Measurements from ENCODE around the gene PRXL2B.

PRXL2B gene

GRCh38 chr1:2557482-2558400 is 28.8 kb upstream of the PRXL2B start:
- Mint-ChIP-seq H3K36me3 (peaks cover 52% of the 10 kb centered on the region), H3K27me3 (no peaks in the 10 kb centered on the region), H3K9me3 (no peaks in the 10 kb centered on the region), H3K4me3 (peak overlapping the region; percentile 98), H3K27ac (peak overlapping the region; percentile 99), H3K4me1 (peaks cover 66% of the 10 kb centered on the region)
- no peak for ATAC-seq

DNA sequence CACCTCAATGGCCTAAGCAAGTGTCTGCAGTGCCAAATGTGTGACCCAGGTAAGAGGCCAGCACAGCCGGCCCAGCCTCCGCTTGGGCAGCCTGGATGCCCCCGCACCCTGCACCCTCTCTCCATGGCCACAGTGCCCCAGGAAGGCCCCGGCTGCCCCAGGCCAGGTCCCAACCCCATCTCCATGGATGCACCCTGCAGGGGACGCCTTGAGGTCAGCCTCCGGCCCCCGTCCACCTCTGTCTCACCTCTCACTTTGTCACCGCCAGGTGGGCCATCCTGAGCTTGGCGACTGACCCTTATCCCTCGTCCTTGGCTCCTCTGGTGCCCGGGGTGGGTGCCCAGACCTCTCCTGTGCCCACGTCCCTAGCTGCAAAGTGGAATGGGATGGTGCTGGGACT is 28.2 kb upstream of the PRXL2B start:
- Mint-ChIP-seq H3K27me3 (no peaks in the 10 kb centered on the region), H3K27ac (peak overlapping the region; percentile 99), H3K9me3 (no peaks in the 10 kb centered on the region), H3K4me3 (peak overlapping the region; percentile 98), H3K36me3 (peaks cover 57% of the 10 kb centered on the region), H3K4me1 (peaks cover 69% of the 10 kb centered on the region)
- no peak for ATAC-seq

GRCh38 chr1:2558861-2559260 is 27.7 kb upstream of the PRXL2B start:
- Mint-ChIP-seq H3K9me3 (no peaks in the 10 kb centered on the region), H3K4me3 (peak overlapping the region; percentile 79), H3K36me3 (peaks cover 55% of the 10 kb centered on the region), H3K27me3 (no peaks in the 10 kb centered on the region), H3K27ac (peak overlapping the region; percentile 99), H3K4me1 (peaks cover 68% of the 10 kb centered on the region)
- no peak for ATAC-seq

DNA sequence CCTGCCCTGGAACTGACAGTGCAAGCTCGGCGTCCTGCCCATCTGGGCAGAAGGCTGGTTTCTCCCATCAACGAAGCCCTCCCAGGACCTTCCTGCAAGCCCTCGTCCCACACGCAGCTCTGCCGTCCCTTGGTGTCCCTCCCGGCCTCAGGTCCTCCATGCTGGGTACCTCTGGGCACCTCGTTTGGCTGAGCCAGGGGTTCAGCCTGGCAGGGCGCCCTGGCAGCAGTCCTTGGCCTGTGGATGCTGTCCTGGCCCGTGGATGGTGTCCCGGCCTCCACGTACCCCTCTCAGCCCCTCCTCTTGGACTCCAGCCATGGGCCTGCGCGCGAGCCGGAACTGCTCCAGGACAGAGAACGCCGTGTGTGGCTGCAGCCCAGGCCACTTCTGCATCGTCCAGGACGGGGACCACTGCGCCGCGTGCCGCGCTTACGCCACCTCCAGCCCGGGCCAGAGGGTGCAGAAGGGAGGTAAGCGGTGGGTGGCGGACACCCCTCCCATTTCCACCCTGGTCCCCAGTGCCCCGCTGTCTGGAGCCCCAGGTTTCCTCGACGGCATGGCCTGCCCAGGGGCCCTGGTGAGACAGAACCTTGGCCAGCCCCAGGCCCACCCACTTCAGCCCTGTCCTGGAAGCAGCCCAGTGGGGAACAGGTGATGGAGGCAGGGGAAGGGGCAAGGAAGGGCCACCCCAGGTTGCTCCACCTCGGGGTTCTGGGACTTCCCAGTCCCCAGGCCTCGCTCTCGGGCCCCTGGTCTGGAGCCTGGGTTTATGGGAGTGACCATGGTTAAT is 26.9 kb upstream of the PRXL2B start:
- Mint-ChIP-seq H3K27ac (peak overlapping the region; percentile 35), H3K4me3 (peak overlapping the region; percentile 18)
- no peak for ATAC-seq

GRCh38 chr1:2560299-2561073 is 26.1 kb upstream of the PRXL2B start:
- no peak overlapping the region for H3K4me3 Mint-ChIP-seq
- no peaks in the 10 kb centered on the region for H3K9me3 Mint-ChIP-seq
- peak overlapping the region; percentile 75 for H3K27ac Mint-ChIP-seq
- peaks cover 68% of the 10 kb centered on the region for H3K4me1 Mint-ChIP-seq
- no peaks in the 10 kb centered on the region for H3K27me3 Mint-ChIP-seq
- H3K36me3 Mint-ChIP-seq = peaks cover 57% of the 10 kb centered on the region
- ATAC-seq = no peak

More for the DNA sequence above, 26.9 kb upstream of the PRXL2B start:
- no peaks in the 10 kb centered on the region for H3K9me3 Mint-ChIP-seq
- no peaks in the 10 kb centered on the region for H3K27me3 Mint-ChIP-seq
- H3K4me1 Mint-ChIP-seq = peaks cover 68% of the 10 kb centered on the region
- peaks cover 54% of the 10 kb centered on the region for H3K36me3 Mint-ChIP-seq

GRCh38 chr1:2561446-2561845 is 25.1 kb upstream of the PRXL2B start:
- Mint-ChIP-seq H3K4me3 (peak overlapping the region; percentile 7), H3K27ac (peak overlapping the region; percentile 75), H3K9me3 (no peaks in the 10 kb centered on the region), H3K4me1 (peaks cover 70% of the 10 kb centered on the region), H3K36me3 (peaks cover 56% of the 10 kb centered on the region), H3K27me3 (no peaks in the 10 kb centered on the region)
- ATAC-seq = no peak

- peaks cover 71% of the 10 kb centered on the region for H3K4me1 Mint-ChIP-seq
- H3K27ac Mint-ChIP-seq = no peak overlapping the region
- no peak overlapping the region for H3K4me3 Mint-ChIP-seq
- H3K27me3 Mint-ChIP-seq = no peaks in the 10 kb centered on the region
- H3K36me3 Mint-ChIP-seq = peaks cover 51% of the 10 kb centered on the region
- H3K9me3 Mint-ChIP-seq = no peaks in the 10 kb centered on the region
- peak; percentile 32 for ATAC-seq
Observed at GRCh38 chr1:2561898-2562895, 24.4 kb upstream of the PRXL2B start.

DNA sequence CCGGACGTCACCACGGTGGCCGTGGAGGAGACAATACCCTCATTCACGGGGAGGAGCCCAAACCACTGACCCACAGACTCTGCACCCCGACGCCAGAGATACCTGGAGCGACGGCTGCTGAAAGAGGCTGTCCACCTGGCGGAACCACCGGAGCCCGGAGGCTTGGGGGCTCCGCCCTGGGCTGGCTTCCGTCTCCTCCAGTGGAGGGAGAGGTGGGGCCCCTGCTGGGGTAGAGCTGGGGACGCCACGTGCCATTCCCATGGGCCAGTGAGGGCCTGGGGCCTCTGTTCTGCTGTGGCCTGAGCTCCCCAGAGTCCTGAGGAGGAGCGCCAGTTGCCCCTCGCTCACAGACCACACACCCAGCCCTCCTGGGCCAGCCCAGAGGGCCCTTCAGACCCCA is 23.4 kb upstream of the PRXL2B start:
- Mint-ChIP-seq H3K27me3 (no peaks in the 10 kb centered on the region), H3K36me3 (peaks cover 43% of the 10 kb centered on the region), H3K27ac (no peak overlapping the region), H3K9me3 (no peaks in the 10 kb centered on the region), H3K4me3 (no peak overlapping the region), H3K4me1 (peaks cover 67% of the 10 kb centered on the region)
- ATAC-seq = no peak

DNA sequence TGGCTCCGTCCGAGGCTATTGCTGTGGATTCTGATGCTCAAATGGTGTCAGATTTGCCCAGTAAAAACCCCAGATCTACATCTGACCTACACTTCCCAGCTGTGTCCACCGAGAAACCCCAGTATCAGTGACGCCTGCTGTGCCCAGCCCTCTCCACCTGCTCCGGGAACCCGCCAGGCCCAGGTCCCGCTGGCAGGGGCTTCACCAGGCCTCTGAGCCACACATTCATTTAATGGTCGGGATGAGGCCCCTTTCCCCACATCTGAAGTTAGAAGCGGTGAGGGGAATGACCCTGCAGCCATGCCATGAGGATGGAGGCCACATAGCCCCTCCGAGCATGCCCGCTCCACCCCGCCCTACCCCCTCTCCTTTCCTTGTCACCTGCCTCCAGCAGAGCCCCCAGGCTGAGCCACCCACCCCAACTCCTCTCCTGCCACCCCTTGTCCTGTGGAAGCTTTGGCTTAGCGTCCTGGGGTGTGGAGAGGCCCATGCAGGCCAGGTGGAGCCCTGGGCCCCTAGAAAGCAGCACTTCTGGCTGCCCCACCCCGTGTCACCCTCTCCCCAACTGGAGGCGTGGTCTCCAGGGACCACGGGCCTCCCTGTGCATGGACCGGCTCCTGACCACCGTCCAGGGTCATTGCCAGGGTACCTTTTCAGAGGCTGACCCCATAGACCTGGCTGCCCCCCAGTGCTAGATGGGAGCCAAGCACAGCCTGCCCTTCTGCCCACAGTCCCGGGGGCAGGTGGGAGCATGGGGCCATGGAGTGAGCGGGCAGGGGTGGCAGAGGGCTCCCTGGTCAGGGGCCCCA is 22.4 kb upstream of the PRXL2B start:
- Mint-ChIP-seq H3K27me3 (no peaks in the 10 kb centered on the region), H3K9me3 (no peaks in the 10 kb centered on the region), H3K4me3 (no peak overlapping the region), H3K27ac (peak overlapping the region; percentile 17), H3K36me3 (peaks cover 35% of the 10 kb centered on the region), H3K4me1 (peaks cover 58% of the 10 kb centered on the region)
- ATAC-seq = no peak

GRCh38 chr1:2564815-2565374 is 21.7 kb upstream of the PRXL2B start:
- Mint-ChIP-seq H3K4me3 (peak overlapping the region; percentile 3), H3K9me3 (no peaks in the 10 kb centered on the region), H3K36me3 (peaks cover 30% of the 10 kb centered on the region), H3K27ac (no peak overlapping the region), H3K4me1 (peaks cover 58% of the 10 kb centered on the region), H3K27me3 (no peaks in the 10 kb centered on the region)
- no peak for ATAC-seq

DNA sequence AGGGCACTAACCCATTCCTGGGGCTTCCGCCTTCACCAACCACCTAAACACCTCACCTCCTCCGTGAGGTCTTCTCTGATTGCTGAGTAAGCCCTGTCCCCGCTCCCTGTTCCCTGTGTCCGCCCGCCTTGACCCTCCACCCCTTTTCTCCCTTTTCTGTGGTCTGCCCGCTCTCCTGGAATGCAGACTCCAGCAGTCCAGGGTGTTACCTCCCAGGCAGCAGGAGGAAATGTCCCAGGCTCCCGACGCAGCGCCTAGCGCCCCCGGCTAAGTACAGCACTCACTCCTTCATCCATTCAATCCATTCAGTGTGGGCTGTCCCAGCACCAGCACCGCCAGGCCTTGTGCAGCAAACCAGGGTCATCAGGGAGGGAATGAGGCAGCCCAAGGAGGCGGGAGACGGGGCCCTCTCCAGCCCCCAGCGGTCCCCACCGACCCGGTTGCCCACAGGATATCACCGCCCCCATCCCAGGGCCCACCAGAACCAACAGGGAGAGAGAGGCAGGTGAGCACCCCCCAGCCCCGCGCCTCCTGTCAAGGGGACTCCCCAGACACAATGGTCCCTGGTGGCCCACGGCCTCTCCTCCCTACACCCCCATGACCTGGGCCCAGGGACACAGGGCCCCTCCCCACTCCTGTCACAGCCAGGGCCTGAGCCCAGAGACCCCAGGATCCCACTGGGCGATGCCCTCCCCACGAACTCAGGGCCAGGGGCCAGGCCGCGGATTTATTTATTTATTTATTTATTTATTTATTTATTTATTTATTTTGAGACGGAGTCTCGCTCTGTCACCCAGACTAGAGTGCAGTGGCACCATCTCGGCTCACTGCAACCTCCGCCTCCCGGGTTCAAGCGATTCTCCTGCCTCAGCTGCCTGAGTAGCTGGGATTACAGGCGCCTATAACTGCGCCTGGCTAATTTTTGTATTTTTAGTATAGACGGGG is 20.2 kb upstream of the PRXL2B start:
- peaks cover 47% of the 10 kb centered on the region for H3K4me1 Mint-ChIP-seq
- H3K9me3 Mint-ChIP-seq = no peaks in the 10 kb centered on the region
- ATAC-seq = peak; percentile 18
- peak overlapping the region; percentile 22 for H3K27ac Mint-ChIP-seq
- H3K4me3 Mint-ChIP-seq = no peak overlapping the region
- H3K27me3 Mint-ChIP-seq = no peaks in the 10 kb centered on the region
- peaks cover 17% of the 10 kb centered on the region for H3K36me3 Mint-ChIP-seq

- Mint-ChIP-seq H3K36me3 (peaks cover 12% of the 10 kb centered on the region), H3K9me3 (no peaks in the 10 kb centered on the region), H3K27ac (no peak overlapping the region), H3K4me1 (peaks cover 41% of the 10 kb centered on the region), H3K27me3 (no peaks in the 10 kb centered on the region), H3K4me3 (peak overlapping the region; percentile 12)
- ATAC-seq = no peak
Observed at GRCh38 chr1:2567083-2567679, 19.4 kb upstream of the PRXL2B start.
